ENCODE results near the gene SDK1.

Gene SDK1

DNA sequence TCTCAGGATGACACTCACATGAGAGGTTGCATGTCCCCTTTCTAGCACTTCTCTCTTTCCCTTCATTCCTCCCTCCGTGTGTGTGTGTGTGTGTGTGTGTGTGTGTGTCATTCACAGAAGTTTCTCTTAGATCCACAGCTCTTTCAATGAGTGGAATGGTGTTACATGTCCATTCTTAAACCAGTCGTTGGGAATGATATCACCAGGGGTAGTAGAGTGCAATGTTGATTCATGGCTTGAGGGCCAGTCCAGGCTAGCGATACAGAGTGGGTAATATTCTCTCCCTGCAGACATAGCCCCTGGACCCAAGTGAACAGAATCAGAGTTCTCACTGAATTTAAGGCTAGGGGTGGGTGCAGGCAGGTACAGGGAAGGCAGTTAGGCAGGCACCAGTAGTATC is 187.8 kb downstream of the SDK1 start:
- Mint-ChIP-seq H3K27ac (no peak overlapping the region), H3K36me3 (ENCODE audit: low read depth) (no peaks in the 10 kb centered on the region), H3K4me1 (peaks cover 5% of the 10 kb centered on the region), H3K4me3 (no peak overlapping the region), H3K9me3 (peaks cover 6% of the 10 kb centered on the region), H3K27me3 (ENCODE audit: low read depth) (no peaks in the 10 kb centered on the region)
- TF ChIP-seq CTCF (IDR thresholded peaks at IDR 0.05; ENCODE audit: unreplicated experiment in 3 of 3) = no peak

GRCh38 chr7:3493499-3493898 is 192.4 kb downstream of the SDK1 start:
- Mint-ChIP-seq H3K9me3 (no peaks in the 10 kb centered on the region), H3K27me3 (ENCODE audit: low read depth) (peaks cover 5% of the 10 kb centered on the region), H3K4me1 (peaks cover 28% of the 10 kb centered on the region), H3K27ac (peak overlapping the region; percentile 33 to 79 (median 48)), H3K36me3 (ENCODE audit: low read depth) (no peaks in the 10 kb centered on the region), H3K4me3 (no peak overlapping the region)
- no peak for TF ChIP-seq CTCF (IDR thresholded peaks at IDR 0.05; ENCODE audit: unreplicated experiment in 3 of 3)

DNA sequence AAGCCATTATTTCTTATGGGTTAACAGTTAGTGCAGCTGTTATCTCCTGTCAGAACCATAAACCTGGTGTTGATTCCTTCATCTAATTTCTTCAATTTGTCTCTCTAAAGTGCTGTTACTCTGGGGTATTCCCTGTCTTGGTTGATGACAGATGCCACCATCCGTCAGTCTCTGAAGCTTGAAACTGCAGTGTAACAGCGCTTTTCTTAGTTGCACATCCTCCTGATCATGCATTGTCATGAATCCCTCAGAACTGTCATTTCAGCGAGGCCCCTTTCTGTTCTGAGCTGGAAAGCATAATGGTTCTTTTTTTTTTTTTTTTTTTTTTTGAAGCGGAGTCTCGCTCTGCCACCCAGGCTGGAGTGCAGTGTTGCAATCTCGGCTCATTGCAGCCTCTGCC is 193.9 kb downstream of the SDK1 start:
- H3K27me3 Mint-ChIP-seq (ENCODE audit: low read depth) = peaks cover 5% of the 10 kb centered on the region
- H3K4me1 Mint-ChIP-seq = peaks cover 28% of the 10 kb centered on the region
- TF ChIP-seq CTCF (IDR thresholded peaks at IDR 0.05; ENCODE audit: unreplicated experiment in 3 of 3) = no peak
- H3K36me3 Mint-ChIP-seq (ENCODE audit: low read depth) = peaks cover 4% of the 10 kb centered on the region
- peaks cover 6% of the 10 kb centered on the region for H3K9me3 Mint-ChIP-seq
- no peak overlapping the region for H3K4me3 Mint-ChIP-seq
- peak overlapping the region in 1 of 3 experiments; percentile 33 for H3K27ac Mint-ChIP-seq

GRCh38 chr7:3495530-3495929 is 194.5 kb downstream of the SDK1 start:
- Mint-ChIP-seq H3K4me1 (peaks cover 28% of the 10 kb centered on the region), H3K36me3 (ENCODE audit: low read depth) (peaks cover 10% of the 10 kb centered on the region), H3K27ac (no peak overlapping the region), H3K4me3 (no peak overlapping the region), H3K9me3 (peaks cover 11% of the 10 kb centered on the region), H3K27me3 (ENCODE audit: low read depth) (peaks cover 5% of the 10 kb centered on the region)
- no peak for TF ChIP-seq CTCF (IDR thresholded peaks at IDR 0.05; ENCODE audit: unreplicated experiment in 3 of 3)

DNA sequence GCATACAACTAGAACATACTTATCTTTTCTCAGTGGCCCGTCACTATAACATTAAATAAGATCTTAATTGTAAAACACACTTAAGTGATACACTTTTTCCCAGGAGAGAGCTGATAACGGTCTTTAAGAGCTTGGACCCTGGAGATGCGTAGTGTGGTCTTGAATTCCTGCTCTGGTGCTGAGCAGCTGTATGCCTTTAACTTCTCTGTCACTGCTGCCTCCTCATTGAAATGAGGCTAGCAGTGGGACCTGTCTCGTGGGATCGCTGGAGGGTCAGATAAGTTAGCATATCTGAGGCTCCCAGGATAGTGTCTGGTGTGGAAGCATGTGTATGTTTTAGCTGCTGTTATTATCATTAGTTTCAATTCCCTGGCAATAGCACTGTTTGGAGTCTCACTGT is 194.9 kb downstream of the SDK1 start:
- no peak for TF ChIP-seq CTCF (IDR thresholded peaks at IDR 0.05; ENCODE audit: unreplicated experiment in 3 of 3)
- H3K4me1 Mint-ChIP-seq = peaks cover 28% of the 10 kb centered on the region
- H3K9me3 Mint-ChIP-seq = peaks cover 16% of the 10 kb centered on the region
- H3K36me3 Mint-ChIP-seq (ENCODE audit: low read depth) = peaks cover 11% of the 10 kb centered on the region
- no peak overlapping the region for H3K4me3 Mint-ChIP-seq
- peak overlapping the region in 1 of 3 experiments; percentile 45 for H3K27ac Mint-ChIP-seq
- peaks cover 5% of the 10 kb centered on the region for H3K27me3 Mint-ChIP-seq (ENCODE audit: low read depth)

- Mint-ChIP-seq H3K4me1 (peaks cover 28% of the 10 kb centered on the region), H3K27ac (no peak overlapping the region), H3K36me3 (ENCODE audit: low read depth) (peaks cover 11% of the 10 kb centered on the region), H3K27me3 (ENCODE audit: low read depth) (peaks cover 5% of the 10 kb centered on the region), H3K9me3 (peaks cover 23% of the 10 kb centered on the region), H3K4me3 (no peak overlapping the region)
- no peak for TF ChIP-seq CTCF (IDR thresholded peaks at IDR 0.05; ENCODE audit: unreplicated experiment in 3 of 3)
These were observed 196.7 kb downstream of the SDK1 start for GRCh38 chr7:3497796-3498195.

Measured in nephron (organoid).